Activated T-helper 1 cell treated with Interleukin-2 at 50 U/mL for 16 hours (primary cell): Measurements from ENCODE around the gene KIR2DL1.
"Not testable (repeated sequence)": the region's sequence is repeated elsewhere in the genome, so short reads cannot be mapped to it uniquely, and the experiment has no call there.

Source experiments
- DNase-seq: peaks from one replicate; pipeline ENCODE4 v3.0.0-alpha.2; 2020; ENCODE audit warnings: low read depth

The KIR2DL1 gene

GRCh38 chr19:54771018-54771960 is 1.7 kb downstream of the KIR2DL1 start:
- DNase-seq: not testable (repeated sequence)

DNA sequence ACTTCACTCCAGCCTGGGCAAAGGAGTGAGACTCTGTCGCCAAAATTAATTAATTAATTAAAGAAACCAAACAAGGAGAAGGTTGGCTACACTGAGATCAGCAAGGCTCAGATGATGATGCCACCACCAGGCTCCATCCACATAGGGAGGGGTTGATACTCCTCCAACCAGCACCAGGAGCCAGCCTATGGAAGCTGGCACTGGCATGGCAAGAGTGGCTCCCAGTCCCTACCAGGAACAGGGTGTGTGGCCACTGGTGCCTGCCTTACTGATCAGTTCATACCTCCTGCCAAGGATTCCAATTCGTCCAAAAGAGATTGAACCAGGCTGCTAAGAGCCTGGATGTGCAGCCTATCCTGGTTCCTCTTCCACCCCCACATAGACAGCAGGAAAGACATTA is 3.1 kb downstream of the KIR2DL1 start:
- not testable (repeated sequence) for DNase-seq

- not testable (repeated sequence) for DNase-seq
These were observed 5.7 kb downstream of the KIR2DL1 start for GRCh38 chr19:54775095-54775815.

- not testable (repeated sequence) for DNase-seq
These were observed 6.2 kb downstream of the KIR2DL1 start for GRCh38 chr19:54775830-54776229.

- DNase-seq: not testable (repeated sequence)
These were observed 8.3 kb downstream of the KIR2DL1 start for GRCh38 chr19:54777851-54778250.

- DNase-seq: not testable (repeated sequence)
These were observed 9.3 kb downstream of the KIR2DL1 start for GRCh38 chr19:54778896-54779295.

DNA sequence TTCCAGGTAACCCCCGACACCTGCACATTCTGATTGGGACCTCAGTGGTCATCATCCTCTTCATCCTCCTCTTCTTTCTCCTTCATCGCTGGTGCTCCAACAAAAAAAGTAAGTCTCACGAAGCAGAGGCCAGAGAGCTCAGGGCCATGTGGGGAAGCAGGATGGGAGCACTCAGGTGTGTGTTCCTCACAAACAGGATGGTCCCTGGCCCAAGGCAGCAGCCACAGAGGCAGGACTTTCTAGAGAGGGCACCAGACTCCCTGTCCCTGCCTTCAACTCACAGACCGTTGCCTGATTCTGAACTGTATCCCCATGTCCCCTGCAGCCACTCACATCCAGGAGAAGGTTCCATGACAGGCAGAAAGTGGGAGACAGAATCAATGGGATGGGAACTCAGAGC is 13.3 kb downstream of the KIR2DL1 start:
- not testable (repeated sequence) for DNase-seq

- DNase-seq: not testable (repeated sequence)
These were observed 16.6 kb downstream of the KIR2DL1 start for GRCh38 chr19:54786091-54786723.

- not testable (repeated sequence) for DNase-seq
These were observed 18.6 kb downstream of the KIR2DL1 start for GRCh38 chr19:54788154-54788553.

DNA sequence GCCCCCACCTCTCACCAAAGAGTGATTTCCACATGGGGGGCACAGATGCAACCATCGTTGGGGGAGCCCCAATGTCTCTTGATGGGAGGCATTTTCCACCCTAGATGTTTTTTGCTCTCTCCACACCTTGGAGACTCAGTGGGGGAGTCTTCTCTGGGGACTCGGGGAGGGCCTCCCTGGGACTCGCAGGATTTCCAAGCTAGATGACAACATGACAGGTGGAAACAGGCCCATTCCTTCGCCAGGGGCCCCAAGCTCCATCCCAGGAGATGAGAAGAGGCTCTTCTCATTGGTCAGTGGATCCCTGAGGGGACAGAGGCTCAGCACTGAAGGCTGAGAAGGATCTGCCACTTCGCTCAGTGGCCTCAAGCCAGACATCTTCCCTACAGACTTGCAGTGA is 21.1 kb downstream of the KIR2DL1 start:
- DNase-seq: no peak

DNA sequence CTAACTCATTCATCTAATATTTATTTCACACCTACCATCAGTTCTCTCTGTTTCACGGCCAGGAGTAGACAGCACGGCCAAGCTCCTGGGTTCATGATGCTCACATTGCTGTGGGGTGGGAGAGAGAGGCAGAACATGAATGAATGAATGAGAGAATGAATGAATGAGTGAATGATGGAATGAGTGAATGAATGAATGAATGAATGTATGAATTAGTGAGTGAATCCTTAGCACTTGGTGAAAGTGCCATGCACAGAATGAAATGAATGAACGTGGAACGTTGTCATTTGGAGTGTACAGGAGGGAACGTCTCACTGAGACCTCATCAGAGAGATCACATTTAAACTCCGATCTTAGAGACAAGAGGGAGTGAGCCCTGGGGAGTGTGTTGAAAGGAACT is 21.9 kb downstream of the KIR2DL1 start:
- no peak for DNase-seq

DNA sequence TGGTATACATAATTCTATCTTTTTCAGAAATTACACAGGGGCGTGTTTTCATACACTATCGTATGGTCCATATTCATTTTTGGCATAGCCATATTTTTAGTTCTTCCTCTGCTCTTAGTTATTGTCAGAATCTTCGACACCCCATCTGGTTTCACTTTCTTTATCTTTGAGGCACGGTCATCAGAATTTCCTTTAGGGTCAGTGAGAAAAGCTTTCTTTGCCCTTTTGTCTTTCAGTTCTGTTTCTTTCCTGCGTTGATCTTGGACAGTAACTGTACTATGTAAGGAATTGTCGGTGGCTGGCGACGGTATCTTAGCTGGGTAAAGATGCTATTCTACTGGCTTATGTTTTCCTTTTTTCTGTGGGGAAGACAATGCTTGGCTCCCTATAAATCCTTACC is 23.2 kb downstream of the KIR2DL1 start:
- no peak for DNase-seq

GRCh38 chr19:54795758-54796157 is 26.2 kb downstream of the KIR2DL1 start:
- DNase-seq: no peak

- no peak for DNase-seq
These were observed 33.8 kb downstream of the KIR2DL1 start, which contains the start of gene KIR2DL4 for GRCh38 chr19:54803410-54803809. Gene KIR2DL4, plus strand, starts transcription at chr19:54803610. Its CDS starts 42 bp downstream, at chr19:54803652.

DNA sequence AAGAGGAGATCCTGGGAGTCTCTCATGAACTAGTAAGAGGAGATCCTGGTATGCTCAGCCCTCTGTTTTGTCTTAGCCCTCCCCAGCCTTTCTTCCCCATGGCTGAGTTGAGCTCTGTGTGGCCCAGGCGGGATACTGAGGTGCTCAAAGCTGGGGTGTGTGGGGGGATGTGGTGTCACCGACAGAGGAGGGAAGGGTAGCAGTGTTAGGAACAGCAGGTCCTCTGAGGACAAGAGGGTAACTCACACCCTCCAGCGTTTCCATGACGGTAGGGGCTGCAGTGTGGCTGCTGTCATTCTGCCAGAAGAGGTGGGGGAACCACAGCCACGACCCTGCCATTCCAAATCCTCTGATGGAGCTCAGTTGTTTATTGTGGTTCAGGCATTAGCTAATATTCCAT is 34.5 kb downstream of the KIR2DL1 start:
- no peak for DNase-seq

GRCh38 chr19:54804571-54804970 is 35.0 kb downstream of the KIR2DL1 start:
- no peak for DNase-seq

DNA sequence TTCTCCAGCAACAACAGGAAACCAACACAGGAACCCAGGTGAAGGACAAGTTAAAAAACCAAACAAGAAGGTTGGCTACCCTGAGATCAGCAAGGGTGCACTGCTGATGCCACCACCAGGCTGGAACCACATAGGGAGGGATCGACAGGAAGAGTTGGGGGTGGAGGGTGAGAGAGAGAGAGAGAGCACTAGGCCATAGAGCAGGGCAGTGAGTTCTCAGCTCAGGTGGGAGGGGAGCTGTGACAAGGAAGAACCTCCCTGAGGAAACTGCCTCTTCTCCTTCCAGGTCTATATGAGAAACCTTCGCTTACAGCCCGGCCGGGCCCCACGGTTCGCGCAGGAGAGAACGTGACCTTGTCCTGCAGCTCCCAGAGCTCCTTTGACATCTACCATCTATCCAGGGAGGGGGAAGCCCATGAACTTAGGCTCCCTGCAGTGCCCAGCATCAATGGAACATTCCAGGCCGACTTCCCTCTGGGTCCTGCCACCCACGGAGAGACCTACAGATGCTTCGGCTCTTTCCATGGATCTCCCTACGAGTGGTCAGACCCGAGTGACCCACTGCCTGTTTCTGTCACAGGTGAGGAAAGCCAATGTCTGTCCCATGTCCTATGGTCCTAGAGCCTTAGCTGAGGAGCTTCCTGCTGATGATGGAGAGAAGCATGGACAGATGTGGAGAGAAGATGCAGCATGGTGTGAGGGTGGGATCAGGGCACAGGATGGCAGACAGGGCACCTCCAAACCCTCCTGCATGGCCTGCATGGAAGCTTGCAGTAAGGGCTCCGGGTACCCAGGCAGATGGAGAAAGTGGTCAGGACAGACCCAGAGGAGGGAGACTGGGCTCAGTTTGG is 36.3 kb downstream of the KIR2DL1 start:
- DNase-seq: no peak

- DNase-seq: no peak
These were observed 36.9 kb downstream of the KIR2DL1 start for GRCh38 chr19:54806516-54806838.

GRCh38 chr19:54814571-54814970 is 45.0 kb downstream of the KIR2DL1 start:
- DNase-seq: not testable (repeated sequence)

GRCh38 chr19:54816251-54816650 is 46.7 kb downstream of the KIR2DL1 start, which contains the start of gene KIR3DL1:
Gene KIR3DL1, plus strand, starts transcription at chr19:54816468.
- DNase-seq: not testable (repeated sequence)
